ENCODE data around the gene ATG13.

DNA sequence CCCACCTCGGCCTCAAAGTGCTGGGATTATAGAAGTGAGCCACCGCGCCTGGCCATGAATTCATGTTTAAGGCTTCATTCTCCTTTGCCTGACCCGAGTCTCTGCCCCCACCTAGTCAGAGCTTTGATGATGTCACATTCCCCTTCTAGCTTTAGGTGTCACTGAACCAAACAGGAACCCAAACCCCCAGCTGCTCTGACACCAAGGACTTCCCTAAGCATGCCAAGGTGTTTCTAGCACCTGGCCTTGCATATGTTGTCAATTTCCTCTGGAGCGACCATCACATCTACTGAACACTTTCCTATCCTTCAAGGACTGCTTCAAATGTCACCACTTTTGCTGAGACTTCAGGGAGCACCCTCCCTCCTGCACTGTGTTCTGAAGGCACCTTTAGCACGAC lies 103.9 kb downstream of the ATG13 start:
- TF ChIP-seq CEBPB (IDR thresholded peaks at IDR 0.05) (no peak), TEAD4 (IDR thresholded peaks at IDR 0.05) (no peak), CREB1 (IDR thresholded peaks at IDR 0.05; ENCODE audit: low read depth) (no peak), EP300 (IDR thresholded peaks at IDR 0.05; ENCODE audit: borderline replicate concordance) (no peak), ZBTB7A (IDR thresholded peaks at IDR 0.05; ENCODE audit: low read depth) (no peak), TAF1 (IDR thresholded peaks at IDR 0.05; ENCODE audit: low read depth) (no peak), RAD21 (IDR thresholded peaks at IDR 0.05; ENCODE audit: low read depth) (no peak), YY1 (IDR thresholded peaks at IDR 0.05; ENCODE audit: low read depth) (no peak)
- TF ChIP-seq, protein P1, sequence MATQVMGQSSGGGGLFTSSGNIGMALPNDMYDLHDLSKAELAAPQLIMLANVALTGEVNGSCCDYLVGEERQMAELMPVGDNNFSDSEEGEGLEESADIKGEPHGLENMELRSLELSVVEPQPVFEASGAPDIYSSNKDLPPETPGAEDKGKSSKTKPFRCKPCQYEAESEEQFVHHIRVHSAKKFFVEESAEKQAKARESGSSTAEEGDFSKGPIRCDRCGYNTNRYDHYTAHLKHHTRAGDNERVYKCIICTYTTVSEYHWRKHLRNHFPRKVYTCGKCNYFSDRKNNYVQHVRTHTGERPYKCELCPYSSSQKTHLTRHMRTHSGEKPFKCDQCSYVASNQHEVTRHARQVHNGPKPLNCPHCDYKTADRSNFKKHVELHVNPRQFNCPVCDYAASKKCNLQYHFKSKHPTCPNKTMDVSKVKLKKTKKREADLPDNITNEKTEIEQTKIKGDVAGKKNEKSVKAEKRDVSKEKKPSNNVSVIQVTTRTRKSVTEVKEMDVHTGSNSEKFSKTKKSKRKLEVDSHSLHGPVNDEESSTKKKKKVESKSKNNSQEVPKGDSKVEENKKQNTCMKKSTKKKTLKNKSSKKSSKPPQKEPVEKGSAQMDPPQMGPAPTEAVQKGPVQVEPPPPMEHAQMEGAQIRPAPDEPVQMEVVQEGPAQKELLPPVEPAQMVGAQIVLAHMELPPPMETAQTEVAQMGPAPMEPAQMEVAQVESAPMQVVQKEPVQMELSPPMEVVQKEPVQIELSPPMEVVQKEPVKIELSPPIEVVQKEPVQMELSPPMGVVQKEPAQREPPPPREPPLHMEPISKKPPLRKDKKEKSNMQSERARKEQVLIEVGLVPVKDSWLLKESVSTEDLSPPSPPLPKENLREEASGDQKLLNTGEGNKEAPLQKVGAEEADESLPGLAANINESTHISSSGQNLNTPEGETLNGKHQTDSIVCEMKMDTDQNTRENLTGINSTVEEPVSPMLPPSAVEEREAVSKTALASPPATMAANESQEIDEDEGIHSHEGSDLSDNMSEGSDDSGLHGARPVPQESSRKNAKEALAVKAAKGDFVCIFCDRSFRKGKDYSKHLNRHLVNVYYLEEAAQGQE (IDR thresholded peaks at IDR 0.05; ENCODE audit: low read depth): no peak
- TF ChIP-seq, protein P2, sequence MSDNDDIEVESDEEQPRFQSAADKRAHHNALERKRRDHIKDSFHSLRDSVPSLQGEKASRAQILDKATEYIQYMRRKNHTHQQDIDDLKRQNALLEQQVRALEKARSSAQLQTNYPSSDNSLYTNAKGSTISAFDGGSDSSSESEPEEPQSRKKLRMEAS (IDR thresholded peaks at IDR 0.05): no peak
- TF ChIP-seq, protein P3, sequence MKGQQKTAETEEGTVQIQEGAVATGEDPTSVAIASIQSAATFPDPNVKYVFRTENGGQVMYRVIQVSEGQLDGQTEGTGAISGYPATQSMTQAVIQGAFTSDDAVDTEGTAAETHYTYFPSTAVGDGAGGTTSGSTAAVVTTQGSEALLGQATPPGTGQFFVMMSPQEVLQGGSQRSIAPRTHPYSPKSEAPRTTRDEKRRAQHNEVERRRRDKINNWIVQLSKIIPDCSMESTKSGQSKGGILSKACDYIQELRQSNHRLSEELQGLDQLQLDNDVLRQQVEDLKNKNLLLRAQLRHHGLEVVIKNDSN (IDR thresholded peaks at IDR 0.05): no peak
